Suprapubic skin (tissue), 4 donors: ENCODE measurements around the gene PRR7. TPM values are rescaled to one million over a fixed set of nuclear protein-coding genes. Genes with fewer than 3 reads are reported as not detected.

Source experiments
- DNase-seq, 2 donors: peaks; one replicate each; pipeline ENCODE4 v3.0.0-alpha.2; 2019; ENCODE audit warnings: low spot score in 2 of 2
- H3K27ac ChIP-seq: fragments of 200-600 bp; sonication (generic); one replicate; pipeline ENCODE4 v1.5.1; 2019
- H3K27me3 ChIP-seq: fragments of 200-600 bp; sonication (generic); one replicate; pipeline ENCODE4 v1.5.1; 2019
- H3K36me3 ChIP-seq: fragments of 200-600 bp; sonication (generic); one replicate; pipeline ENCODE4 v1.5.1; 2019
- H3K4me1 ChIP-seq: fragments of 200-600 bp; sonication (generic); one replicate; pipeline ENCODE4 v1.5.1; 2019
- H3K4me3 ChIP-seq: fragments of 200-600 bp; sonication (generic); one replicate; pipeline ENCODE4 v1.5.1; 2019; ENCODE audit warnings: mild to moderate bottlenecking
- H3K9me3 ChIP-seq: fragments of 200-600 bp; sonication (generic); one replicate; pipeline ENCODE4 v1.5.1; 2019
- CTCF ChIP-seq, 2 donors: fragments of 200-600 bp in 1 of 2; fragments of 450-650 bp in 1 of 2; sonication (generic) in 1 of 2; IDR thresholded peaks; one replicate each; pipeline ENCODE4 v1.5.1; 2016 to 2019; ENCODE audit warnings: antibody characterized with exemption in 2 of 2, mild to moderate bottlenecking in 1 of 2, moderate library complexity in 1 of 2
- EP300 ChIP-seq: sonication (generic); formaldehyde crosslinking; IDR thresholded peaks from one replicate; pipeline ENCODE4 v1.6.1; 2017; ENCODE audit warnings: antibody characterized with exemption
- POLR2A ChIP-seq, 2 donors: fragments of 450-650 bp; IDR thresholded peaks; one replicate each; pipeline ENCODE4 v1.6.1; 2017; ENCODE audit warnings: antibody characterized with exemption in 2 of 2, mild to moderate bottlenecking in 2 of 2, moderate library complexity in 2 of 2
- POLR2AphosphoS5 ChIP-seq, 3 donors: sonication (generic); formaldehyde crosslinking; IDR thresholded peaks; one replicate each; pipeline ENCODE4 v1.6.1; 2017; ENCODE audit warnings: antibody characterized with exemption in 3 of 3
- WGBS: methylation state at CpG from one replicate; pipeline ENCODE4 v1.1.5; 2018; 5-methylcytosine and 5-hydroxymethylcytosine counted together
- total RNA-seq, 4 donors: library from RNA; depleted of rRNA; stranded (reverse); fragments of >200 nt; gene quantifications; one replicate each; pipeline ENCODE4 v1.1.0, GENCODE V29; 2016

Gene PRR7
- total RNA-seq, 4 donors from 2014 or later, result 5.7 to 9.8 (median 7.8) TPM

- 88% methylated on average over 34 of the region's 54 CpGs for WGBS
- no peak overlapping the region for H3K4me3 ChIP-seq
Measured at GRCh38 chr5:177491983-177492746, 45.6 kb downstream of the PRR7 start.

DNA sequence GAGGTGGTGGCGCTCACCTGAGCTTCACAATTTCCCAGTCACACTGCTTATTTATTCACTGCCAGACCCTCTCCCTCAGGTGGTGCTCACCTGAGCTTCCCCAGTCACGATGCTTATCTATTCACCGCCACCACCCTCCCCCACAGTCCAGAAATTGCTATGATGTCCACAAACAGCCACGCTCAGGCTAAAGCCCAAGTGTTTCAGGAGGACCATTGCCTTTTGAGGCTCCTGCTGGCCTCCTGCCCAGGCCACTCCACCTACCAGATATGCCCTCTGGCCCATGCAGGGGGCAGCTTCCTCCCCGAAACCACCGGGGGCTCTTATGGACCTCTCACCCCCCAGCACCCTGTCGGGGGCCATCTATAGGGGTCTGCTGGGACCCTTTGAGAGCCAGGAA is 46.2 kb downstream of the PRR7 start:
- H3K9me3 ChIP-seq, result no peaks in the 10 kb centered on the region
- H3K4me3 ChIP-seq, result no peak overlapping the region
- peaks cover 48% of the 10 kb centered on the region for H3K4me1 ChIP-seq
- H3K36me3 ChIP-seq, result peaks cover 45% of the 10 kb centered on the region
- TF ChIP-seq POLR2A (IDR thresholded peaks at IDR 0.05) (no peak), POLR2AphosphoS5 (IDR thresholded peaks at IDR 0.05) (no peak), EP300 (no peak), CTCF (IDR thresholded peaks at IDR 0.05) (no peak)
- no peaks in the 10 kb centered on the region for H3K27me3 ChIP-seq
- no peak for DNase-seq
- no peak overlapping the region for H3K27ac ChIP-seq
- WGBS, result 86% methylated on average over 7 of the region's 7 CpGs

More at GRCh38 chr5:177491983-177492746, 45.6 kb downstream of the PRR7 start:
- Histone ChIP-seq H3K9me3 (no peaks in the 10 kb centered on the region), H3K4me1 (peaks cover 44% of the 10 kb centered on the region), H3K36me3 (peaks cover 52% of the 10 kb centered on the region), H3K27ac (no peak overlapping the region), H3K27me3 (no peaks in the 10 kb centered on the region)
- TF ChIP-seq CTCF (IDR thresholded peaks at IDR 0.05), result no peak
- TF ChIP-seq POLR2A (IDR thresholded peaks at IDR 0.05), result no peak
- no peak for TF ChIP-seq POLR2AphosphoS5 (IDR thresholded peaks at IDR 0.05)
- TF ChIP-seq EP300, result no peak
- DNase-seq, result no peak

DNA sequence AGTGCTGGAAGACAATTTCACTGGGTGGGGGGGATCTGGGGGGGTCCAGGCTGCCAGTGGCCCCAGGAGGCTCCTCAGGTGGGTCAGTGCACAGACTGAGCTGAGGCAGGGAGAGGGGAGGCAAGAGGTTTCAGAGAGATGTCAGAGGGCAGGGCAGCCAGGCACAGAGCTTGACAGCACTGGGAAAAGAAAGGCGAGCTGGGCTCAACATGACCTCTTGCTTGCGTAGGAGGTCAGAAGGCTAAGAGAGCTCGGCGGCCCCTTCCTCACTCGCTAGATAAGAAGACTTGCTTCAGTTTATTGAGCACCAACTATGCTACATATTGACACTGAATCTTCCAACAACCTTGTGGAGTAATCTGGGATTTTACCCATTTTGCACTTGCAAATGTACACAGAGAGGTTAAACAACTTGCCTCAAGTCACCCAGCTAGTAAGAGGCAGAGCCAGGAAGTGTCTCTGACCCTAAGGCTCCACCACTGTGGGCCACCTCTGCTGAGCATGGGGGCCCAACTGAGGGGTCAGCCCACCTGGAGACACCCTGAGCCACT is 47.3 kb downstream of the PRR7 start:
- H3K27me3 ChIP-seq, result no peaks in the 10 kb centered on the region
- peaks cover 57% of the 10 kb centered on the region for H3K4me1 ChIP-seq
- H3K4me3 ChIP-seq, result no peak overlapping the region
- H3K36me3 ChIP-seq, result peaks cover 36% of the 10 kb centered on the region
- TF ChIP-seq POLR2AphosphoS5 (IDR thresholded peaks at IDR 0.05) (no peak), CTCF (IDR thresholded peaks at IDR 0.05) (no peak), POLR2A (IDR thresholded peaks at IDR 0.05) (no peak), EP300 (no peak)
- 100% methylated on average over 4 of the region's 5 CpGs for WGBS
- H3K9me3 ChIP-seq, result no peaks in the 10 kb centered on the region
- H3K27ac ChIP-seq, result peak overlapping the region; percentile 86
- DNase-seq, result no peak

- Histone ChIP-seq H3K4me1 (peaks cover 57% of the 10 kb centered on the region), H3K27ac (peak overlapping the region; percentile 86), H3K36me3 (peaks cover 29% of the 10 kb centered on the region), H3K9me3 (no peaks in the 10 kb centered on the region), H3K27me3 (no peaks in the 10 kb centered on the region), H3K4me3 (peak overlapping the region; percentile 7)
- 54% methylated on average over 6 of the region's 11 CpGs for WGBS
- peak in 1 of 2 donors; percentile 84 for DNase-seq
- TF ChIP-seq POLR2AphosphoS5 (IDR thresholded peaks at IDR 0.05) (no peak), EP300 (no peak)
Measured at GRCh38 chr5:177494346-177495195, 48.0 kb downstream of the PRR7 start.

DNA sequence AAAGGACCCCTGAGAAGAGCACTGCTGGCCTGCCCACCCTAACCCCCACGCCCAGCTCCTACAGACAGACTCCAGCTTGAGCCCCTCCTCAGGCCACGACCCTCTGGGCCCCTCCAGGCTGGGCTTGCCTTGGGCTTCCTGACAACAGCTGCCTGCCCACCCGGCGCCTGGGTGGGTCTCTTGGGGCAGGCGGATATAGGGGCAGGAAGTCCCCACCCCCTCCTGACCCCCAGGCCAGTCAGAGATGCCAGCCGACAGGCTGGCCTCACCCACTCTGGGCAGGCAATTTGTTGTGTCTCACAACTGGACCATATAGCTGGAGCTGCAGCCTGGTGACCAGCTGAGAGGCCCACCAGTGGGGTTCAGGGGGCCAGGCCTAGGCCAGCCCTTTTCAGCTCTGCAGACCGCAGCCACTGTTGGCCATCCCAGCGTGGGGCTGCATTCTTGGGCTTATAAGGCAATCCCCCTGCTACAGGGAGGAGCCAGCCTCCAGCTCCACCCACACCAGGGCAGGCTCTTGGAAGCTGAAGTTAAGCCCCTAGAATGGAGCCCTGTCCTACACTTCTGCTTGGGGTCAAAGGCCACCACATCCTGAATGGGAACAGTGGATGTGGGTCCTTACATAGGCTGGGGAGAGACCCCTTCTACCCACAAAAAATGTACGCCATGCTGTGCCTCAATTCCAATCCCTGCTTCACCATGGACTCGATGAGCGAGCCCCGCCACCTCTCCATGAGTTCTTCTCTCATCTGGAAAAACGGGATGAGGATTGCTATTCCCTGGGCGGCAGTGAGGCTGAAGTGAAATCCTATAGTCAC is 48.8 kb downstream of the PRR7 start:
- TF ChIP-seq POLR2A (IDR thresholded peaks at IDR 0.05) (no peak), EP300 (no peak), POLR2AphosphoS5 (IDR thresholded peaks at IDR 0.05) (no peak), CTCF (IDR thresholded peaks at IDR 0.05) (no peak)
- no peak for DNase-seq
- Histone ChIP-seq H3K4me1 (peaks cover 57% of the 10 kb centered on the region), H3K9me3 (no peaks in the 10 kb centered on the region), H3K27me3 (no peaks in the 10 kb centered on the region), H3K27ac (peak overlapping the region; percentile 86), H3K4me3 (peak overlapping the region; percentile 78), H3K36me3 (peaks cover 20% of the 10 kb centered on the region)
- WGBS, result 68% methylated on average over 7 of the region's 14 CpGs
